Fibroblast of the aortic adventitia (primary cell): ENCODE measurements around the gene MESP1. TPM values are rescaled to one million over a fixed set of nuclear protein-coding genes. Genes with fewer than 3 reads are reported as not detected.
A peak's percentile ranks its signal among the peaks of the same experiment; 100 is the strongest.

Source experiments
- DNase-seq: peaks from one replicate; pipeline ENCODE4 v3.0.0-alpha.2; 2010; ENCODE audit warnings: low read depth
- H3K4me3 ChIP-seq: 2 replicates; pipeline ENCODE4 v1.5.1; 2011; ENCODE audit warnings: low read depth, mild to moderate bottlenecking, control low read depth, low read length, moderate library complexity
- total RNA-seq: library from RNA; depleted of rRNA; stranded (reverse); fragments of >200 nt; gene quantifications from 2 replicates; pipeline ENCODE4 v1.2.3, GENCODE V29; 2012; ENCODE audit warnings: low replicate concordance
- TF ChIP-seq, protein P1 (sequence below): IDR thresholded peaks from 2 replicates; pipeline ENCODE4 v1.5.1; 2011; ENCODE audit warnings: mild to moderate bottlenecking, low read length, control low read depth, inconsistent platforms; ENCODE audit not compliant: insufficient read depth

Gene MESP1
- total RNA-seq, 1 donor, result 0.45 TPM

DNA sequence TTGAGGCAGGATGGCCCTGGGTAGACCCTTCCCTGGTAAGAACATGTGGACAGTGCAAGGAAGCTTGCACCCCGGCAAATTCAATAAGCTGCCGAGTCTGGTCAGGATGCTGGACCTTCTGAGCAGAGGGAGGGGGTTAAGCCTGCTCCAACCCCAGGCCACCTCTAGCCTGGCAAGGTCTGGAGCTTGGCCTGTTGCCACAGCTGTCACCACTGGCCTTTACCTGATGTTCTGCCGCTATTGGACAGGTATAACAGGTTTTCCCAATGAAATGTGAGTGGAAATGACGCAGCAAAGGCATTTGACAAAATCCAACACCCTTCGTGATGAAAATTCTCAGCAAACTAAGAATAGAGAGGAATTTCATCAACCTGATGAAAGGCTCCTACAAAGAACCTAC lies 699 bp upstream of the MESP1 start:
- no peak overlapping the region for H3K4me3 ChIP-seq
- no peak for DNase-seq
- TF ChIP-seq, protein P1, sequence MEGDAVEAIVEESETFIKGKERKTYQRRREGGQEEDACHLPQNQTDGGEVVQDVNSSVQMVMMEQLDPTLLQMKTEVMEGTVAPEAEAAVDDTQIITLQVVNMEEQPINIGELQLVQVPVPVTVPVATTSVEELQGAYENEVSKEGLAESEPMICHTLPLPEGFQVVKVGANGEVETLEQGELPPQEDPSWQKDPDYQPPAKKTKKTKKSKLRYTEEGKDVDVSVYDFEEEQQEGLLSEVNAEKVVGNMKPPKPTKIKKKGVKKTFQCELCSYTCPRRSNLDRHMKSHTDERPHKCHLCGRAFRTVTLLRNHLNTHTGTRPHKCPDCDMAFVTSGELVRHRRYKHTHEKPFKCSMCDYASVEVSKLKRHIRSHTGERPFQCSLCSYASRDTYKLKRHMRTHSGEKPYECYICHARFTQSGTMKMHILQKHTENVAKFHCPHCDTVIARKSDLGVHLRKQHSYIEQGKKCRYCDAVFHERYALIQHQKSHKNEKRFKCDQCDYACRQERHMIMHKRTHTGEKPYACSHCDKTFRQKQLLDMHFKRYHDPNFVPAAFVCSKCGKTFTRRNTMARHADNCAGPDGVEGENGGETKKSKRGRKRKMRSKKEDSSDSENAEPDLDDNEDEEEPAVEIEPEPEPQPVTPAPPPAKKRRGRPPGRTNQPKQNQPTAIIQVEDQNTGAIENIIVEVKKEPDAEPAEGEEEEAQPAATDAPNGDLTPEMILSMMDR, result no peak

DNA sequence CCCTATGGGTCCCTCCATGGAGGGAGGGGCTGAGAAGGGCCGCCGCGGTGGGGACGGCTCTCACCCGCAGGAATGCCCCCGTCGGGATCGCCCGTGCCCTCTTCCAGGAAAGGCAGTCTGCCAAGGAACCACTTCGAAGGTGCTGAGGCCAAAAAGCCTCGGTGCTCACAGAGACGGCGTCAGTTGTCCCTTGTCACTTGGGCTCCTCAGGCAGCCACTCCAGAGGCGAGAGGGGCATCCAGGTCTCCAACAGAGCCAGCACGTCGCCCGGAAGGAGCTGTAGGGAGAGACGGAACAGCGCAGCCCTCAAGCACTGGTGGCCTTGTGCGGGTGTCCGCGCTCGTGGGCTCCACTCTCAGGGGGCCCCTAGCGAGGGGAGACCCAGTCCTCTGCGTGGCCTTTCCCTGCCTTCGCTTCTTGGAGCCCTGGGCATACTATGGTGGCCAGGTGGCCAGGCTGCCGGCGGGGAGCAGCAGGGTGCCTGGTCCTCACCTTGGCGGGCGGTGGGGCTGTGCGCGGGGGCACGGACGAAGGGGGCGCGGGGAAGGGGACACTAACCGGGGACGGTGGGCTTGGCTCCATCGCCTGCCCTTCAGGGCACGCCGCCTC lies 994 bp downstream of the MESP1 start:
- no peak for DNase-seq
- H3K4me3 ChIP-seq, result peak overlapping the region; percentile 55
- TF ChIP-seq, protein P1, result no peak

DNA sequence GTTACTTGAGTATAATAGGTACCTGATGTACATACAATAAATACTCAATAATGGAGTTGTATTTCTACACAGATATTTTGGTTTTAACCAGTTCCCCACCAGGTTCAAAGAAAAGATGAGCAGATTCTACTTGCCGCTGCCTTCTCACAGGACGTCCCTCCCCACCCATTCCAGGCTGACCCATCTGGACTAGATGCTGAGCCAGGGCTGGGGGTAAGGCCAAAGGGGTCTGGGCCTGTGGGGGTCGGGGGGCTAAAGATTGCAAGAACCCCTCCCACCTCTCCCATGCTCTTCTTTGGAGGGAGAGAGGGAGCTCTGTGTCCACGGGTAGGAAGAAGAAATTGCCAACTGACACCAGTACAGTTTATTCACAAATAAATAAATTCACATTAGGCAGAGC lies 1.5 kb downstream of the MESP1 start:
- TF ChIP-seq, protein P1, result no peak

DNA sequence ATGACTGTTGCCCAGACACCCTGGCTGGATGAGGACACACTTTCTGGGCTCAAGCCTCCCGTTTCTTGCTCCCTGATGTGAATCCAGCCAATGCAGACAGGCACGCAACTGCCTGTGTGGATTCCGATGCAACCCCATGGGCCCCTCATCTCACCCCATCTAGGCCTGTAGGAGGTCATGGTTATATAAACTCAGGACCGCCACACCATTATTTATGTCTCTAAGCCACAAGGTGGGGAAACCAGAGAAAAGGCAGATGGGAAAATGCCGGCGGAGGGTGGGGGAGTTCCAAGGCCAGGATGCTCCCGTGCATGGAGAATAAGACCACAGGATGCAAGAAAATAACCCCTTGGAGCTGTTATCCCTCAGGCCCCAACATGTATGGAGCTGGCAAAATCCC lies 2.0 kb downstream of the MESP1 start:
- TF ChIP-seq, protein P1, result no peak
- H3K4me3 ChIP-seq, result no peak overlapping the region
- DNase-seq, result no peak

More for the DNA sequence above, 1.5 kb downstream of the MESP1 start:
- no peak for DNase-seq
- H3K4me3 ChIP-seq, result no peak overlapping the region

DNA sequence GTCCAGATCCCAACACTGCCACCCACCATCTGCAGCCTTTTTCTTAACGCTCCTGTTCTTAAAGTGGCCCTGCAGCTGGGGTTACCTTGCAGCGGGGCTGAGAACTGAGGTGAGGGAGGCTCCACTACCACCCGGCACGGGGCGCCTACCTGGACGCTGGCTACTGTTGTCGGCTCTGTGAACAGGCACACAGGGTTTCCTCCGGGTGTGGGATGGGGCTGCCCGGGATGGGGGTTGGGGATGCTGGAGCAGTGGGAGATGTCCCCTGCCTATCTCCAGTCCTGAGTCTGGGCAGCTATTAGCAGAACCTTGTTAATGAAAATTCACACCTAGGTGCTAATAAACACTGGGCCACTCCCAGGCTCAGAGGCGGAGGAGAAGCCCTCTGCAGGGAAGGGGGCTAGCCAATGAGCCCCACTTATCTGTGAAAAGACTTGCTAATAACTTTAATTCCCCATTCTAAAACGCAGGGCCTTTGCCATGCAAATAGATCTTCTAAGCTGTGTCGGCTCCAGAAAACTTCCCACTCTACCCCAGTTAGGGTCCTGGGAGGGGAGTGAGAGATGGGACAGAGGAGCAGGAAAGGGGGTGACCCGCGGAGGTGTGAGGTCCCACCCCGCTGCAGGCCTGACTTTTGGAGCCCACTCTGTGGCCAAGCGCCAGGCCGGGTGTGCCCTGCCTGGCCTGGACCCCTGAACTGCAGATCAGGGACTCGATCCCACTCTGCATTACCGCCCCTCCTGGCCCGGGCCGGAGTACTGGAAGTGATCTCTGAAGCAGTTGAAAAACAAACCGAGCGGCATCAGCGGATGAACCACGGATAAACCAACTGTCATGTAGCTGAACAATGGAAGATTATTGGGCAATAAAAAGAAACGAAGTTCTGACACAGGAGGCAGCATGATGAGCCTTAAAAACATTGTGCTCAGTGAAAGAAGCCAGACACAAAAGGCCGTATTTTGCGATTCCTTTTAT lies 3.1 kb downstream of the MESP1 start:
- TF ChIP-seq, protein P1, result no peak
- no peak overlapping the region for H3K4me3 ChIP-seq
- no peak for DNase-seq

DNA sequence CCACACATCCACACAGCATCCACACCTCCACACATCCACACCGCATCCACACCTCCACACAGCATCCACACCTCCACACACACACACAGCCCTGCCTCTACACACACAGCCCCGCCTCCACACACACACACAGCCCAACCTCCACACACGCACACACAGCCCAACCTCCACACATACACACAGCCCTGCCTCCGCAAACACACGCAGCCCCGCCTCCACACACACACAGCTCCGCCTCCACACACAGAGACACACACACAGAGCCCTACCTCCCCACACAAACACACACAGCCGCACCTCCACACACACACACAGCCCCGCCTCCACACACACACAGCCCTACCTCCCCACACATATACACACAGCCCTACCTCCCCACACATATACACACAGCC lies 4.7 kb downstream of the MESP1 start:
- TF ChIP-seq, protein P1, result no peak
- no peak overlapping the region for H3K4me3 ChIP-seq
- no peak for DNase-seq
